Thyroid gland (tissue), 4 donors: ENCODE measurements around the gene KPTN.

Experiments
- CTCF ChIP-seq, 6 experiments: fragments of 200-600 bp in 3 of 6; fragments of 450-650 bp in 3 of 6; sonication (generic) in 3 of 6; IDR thresholded peaks; one replicate each; pipeline ENCODE4 v1.5.1; 2016 to 2019; ENCODE audit warnings: antibody characterized with exemption in 6 of 6, mild to moderate bottlenecking in 2 of 6, inconsistent platforms in 1 of 6, moderate library complexity in 1 of 6
- POLR2A ChIP-seq, 2 donors: fragments of 450-650 bp; IDR thresholded peaks; one replicate each; pipeline ENCODE4 v1.6.1; 2017; ENCODE audit warnings: antibody characterized with exemption in 2 of 2, mild to moderate bottlenecking in 2 of 2, moderate library complexity in 1 of 2

DNA sequence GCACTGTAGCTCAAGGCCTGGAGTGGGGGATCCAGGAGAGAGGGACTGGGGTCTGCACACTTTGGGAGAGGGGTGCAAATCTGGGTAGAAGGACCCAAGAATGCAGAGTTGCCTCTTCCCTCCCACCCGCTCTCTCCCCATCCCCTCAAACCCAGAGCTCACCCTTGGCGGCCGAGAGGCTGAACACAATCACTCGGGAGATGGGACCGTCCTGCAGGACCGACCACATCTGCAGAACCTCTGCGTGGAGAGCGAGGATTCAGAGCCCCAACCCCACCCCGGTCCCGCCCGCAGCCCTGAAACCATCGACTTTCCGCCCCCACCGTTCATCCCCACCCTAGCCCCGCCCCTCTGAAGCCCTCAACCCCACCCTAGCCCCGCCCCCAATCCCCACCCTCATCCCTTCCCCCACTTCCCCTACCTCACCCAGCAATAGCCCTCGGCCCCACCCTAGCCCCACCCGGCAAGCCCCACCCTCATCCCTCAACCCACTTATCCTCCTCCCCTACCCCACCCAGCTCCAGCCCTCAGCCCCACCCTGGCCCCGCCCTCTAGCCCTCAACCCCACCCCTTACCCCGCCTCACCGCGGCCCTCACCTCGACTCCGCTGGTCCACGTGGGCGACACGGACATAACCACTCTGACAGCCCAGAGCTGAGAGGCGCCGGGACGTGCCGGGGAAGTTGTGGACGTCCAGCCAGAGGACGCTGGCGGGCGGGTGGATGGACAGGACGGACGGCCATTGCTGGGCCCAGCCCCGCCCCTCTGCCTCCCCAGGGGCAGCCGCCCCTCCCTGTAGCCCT, 4.1 kb downstream of the KPTN start:
- TF ChIP-seq POLR2A (IDR thresholded peaks at IDR 0.05) (no peak), CTCF (IDR thresholded peaks at IDR 0.05) (no peak)
